Duodenal mucosa (tissue), 2 donors: ENCODE results near the gene APRT.
"Not testable (repeated sequence)": the region's sequence is repeated elsewhere in the genome, so short reads cannot be mapped to it uniquely, and the experiment has no call there.

Experiments
- H3K27ac ChIP-seq: one replicate; pipeline ENCODE4 v1.7.0; 2013; ENCODE audit warnings: low read depth, low read length
- H3K27me3 ChIP-seq, 2 donors: one replicate each; pipeline ENCODE4 v1.7.0; 2013; ENCODE audit warnings: low read length in 2 of 2, control low read depth in 1 of 2; ENCODE audit not compliant: insufficient read depth in 2 of 2, control insufficient read depth in 1 of 2
- H3K36me3 ChIP-seq, 2 donors: one replicate each; pipeline ENCODE4 v1.7.0; 2013; ENCODE audit warnings: low read length in 2 of 2, control low read depth in 1 of 2; ENCODE audit not compliant: insufficient read depth in 2 of 2, control insufficient read depth in 1 of 2
- H3K4me1 ChIP-seq, 2 donors: one replicate each; pipeline ENCODE4 v1.7.0; 2013; ENCODE audit warnings: low read length in 2 of 2, control low read depth in 1 of 2; ENCODE audit not compliant: insufficient read depth in 2 of 2, control insufficient read depth in 1 of 2
- H3K4me3 ChIP-seq, 2 donors: one replicate each; pipeline ENCODE4 v1.7.0; 2013; ENCODE audit warnings: low read length in 2 of 2, low read depth in 1 of 2
- H3K9ac ChIP-seq, 2 donors: one replicate each; pipeline ENCODE4 v1.7.0; 2013; ENCODE audit warnings: low read length in 2 of 2, low read depth in 1 of 2
- H3K9me3 ChIP-seq, 2 donors: one replicate each; pipeline ENCODE4 v1.7.0; 2013; ENCODE audit warnings: low read length in 2 of 2, control low read depth in 1 of 2; ENCODE audit not compliant: control insufficient read depth in 1 of 2

The APRT gene

DNA sequence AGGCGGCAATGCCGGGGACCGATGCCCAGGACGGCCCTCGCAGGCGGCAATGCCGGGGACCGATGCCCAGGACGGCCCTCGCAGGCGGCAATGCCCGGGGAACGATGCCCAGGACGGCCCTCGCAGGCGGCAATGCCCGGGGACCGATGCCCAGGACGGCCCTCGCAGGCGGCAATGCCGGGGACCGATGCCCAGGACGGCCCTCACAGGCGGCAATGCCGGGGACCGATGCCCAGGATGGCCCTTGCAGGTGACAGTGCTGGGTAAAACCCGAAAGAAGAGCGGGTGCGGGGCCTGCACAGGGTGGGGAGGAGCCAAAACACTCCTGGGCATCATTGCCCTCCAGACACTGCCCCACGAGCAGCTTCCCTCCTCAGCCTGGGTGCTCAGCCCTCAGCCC is 11.9 kb upstream of the APRT start:
- H3K4me3 ChIP-seq, H3K4me1 ChIP-seq, H3K27ac ChIP-seq, H3K27me3 ChIP-seq, H3K9me3 ChIP-seq, H3K9ac ChIP-seq: not testable (repeated sequence)
- peaks cover 0 to 24% of the 10 kb centered on the region in 2 donors for H3K36me3 ChIP-seq

DNA sequence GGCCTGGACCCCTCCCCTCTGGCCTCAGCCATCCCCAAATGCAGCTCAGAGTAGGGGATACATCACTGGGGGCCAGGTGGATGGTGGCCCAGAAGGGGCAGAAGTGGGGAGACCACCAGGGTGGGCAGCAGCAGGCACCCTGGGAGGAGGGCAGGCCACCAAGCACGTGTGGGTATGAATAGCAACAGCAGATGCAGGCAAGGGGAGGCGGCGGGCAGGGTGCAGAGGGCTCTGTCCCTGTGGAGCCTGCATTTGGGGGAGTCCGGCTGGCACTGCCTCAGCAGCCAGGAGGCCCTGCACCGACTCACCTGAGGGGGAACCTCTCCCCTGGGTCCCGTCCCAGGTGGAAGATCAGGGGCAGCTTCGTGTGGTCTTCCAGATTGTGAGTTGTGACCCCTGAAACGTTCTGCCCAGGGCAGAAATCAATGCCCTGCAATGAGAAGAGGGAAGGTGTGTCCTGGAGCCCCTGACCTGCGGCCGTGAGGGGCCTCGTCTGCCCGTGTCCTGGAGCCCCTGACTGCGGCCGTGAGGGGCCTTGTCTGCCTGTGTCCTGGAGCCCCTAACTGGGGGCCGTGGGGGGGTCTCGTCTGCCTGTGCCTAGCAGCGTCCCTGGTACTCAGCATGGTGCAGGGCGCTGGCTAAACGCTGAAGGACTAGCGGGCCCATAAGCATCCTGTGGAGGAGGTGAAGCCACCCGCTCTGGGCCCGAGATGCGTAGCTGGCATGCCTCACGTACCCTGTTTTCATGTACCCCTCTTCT is 10.7 kb upstream of the APRT start:
- H3K9me3 ChIP-seq: no peaks in the 10 kb centered on the region
- H3K9ac ChIP-seq: no peak overlapping the region
- no peak overlapping the region for H3K27ac ChIP-seq
- H3K27me3 ChIP-seq: no peaks in the 10 kb centered on the region
- no peak overlapping the region for H3K4me3 ChIP-seq
- no peaks in the 10 kb centered on the region for H3K4me1 ChIP-seq
- H3K36me3 ChIP-seq: peaks cover 0 to 16% of the 10 kb centered on the region in 2 donors

DNA sequence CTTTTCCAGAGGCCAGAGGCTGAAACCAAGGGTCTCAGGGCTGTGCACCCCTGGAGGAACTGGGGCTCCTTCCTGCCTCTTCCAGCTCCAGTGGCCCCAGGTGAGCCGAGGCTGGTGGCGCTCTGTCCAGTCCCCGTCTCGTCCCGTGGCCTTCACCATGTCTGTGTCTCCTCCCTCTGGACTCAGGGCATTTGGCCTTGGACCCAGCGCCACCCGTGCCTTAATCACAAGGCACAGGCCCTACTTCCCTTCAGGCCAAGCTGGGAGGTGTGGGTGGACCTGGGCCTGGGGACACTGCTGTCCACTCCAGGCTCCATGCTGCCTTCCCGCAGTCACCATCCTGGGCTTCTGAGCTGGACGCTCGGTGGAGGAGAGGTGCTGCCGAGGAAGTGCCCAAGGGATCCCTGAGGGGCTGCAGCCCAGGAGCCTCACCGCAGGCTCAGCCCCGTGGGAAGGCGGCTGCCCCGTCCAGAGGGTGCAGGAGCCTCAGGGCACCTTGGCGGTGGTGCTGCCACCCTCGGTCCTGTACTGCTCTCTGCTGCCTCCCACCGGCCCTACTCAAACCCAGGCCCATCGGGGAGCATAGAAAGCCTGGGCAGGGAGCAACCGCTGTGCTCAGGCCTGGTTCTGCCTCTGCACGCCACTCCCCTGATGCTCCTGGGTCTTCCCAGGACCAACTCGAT is 9.6 kb upstream of the APRT start:
- Histone ChIP-seq H3K9me3 (no peaks in the 10 kb centered on the region), H3K4me3 (no peak overlapping the region), H3K27me3 (no peaks in the 10 kb centered on the region), H3K27ac (no peak overlapping the region), H3K4me1 (no peaks in the 10 kb centered on the region), H3K36me3 (peaks cover 0 to 16% of the 10 kb centered on the region in 2 donors), H3K9ac (no peak overlapping the region)

DNA sequence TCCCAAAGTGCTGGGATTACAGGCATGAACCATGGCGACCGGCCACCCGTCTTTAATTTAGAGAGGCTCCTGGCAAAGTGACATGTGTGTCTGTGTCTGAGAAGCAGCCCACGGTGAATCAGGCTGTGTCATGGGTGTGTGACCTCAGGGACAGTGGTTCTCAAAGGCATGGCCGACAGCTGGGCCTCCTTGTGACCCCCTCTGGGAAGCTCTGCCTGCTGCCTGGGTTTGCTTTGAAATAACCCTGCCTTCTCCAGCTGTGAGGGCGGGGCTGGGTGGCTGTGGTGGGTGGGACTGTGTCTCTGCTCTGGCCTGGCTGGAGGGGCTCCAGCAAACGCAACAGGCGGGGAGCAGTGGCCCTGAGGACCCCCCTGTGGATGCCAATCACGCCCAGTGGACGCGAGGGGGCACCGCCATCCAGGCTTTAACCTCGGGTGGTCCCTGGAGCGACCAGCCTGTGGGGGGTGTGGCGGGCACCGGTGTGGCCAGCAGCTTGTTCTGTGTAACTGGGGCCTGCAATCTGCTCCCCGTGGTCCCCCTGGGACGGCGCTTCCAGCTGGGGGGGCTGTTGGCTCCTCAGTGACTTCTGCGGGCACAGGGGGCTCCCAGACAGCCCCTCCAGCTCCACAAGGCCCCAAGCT is 8.8 kb upstream of the APRT start:
- Histone ChIP-seq H3K9me3 (no peaks in the 10 kb centered on the region), H3K36me3 (peaks cover 0 to 16% of the 10 kb centered on the region in 2 donors), H3K27me3 (no peaks in the 10 kb centered on the region), H3K4me1 (no peaks in the 10 kb centered on the region), H3K27ac (no peak overlapping the region), H3K4me3 (no peak overlapping the region), H3K9ac (no peak overlapping the region)

DNA sequence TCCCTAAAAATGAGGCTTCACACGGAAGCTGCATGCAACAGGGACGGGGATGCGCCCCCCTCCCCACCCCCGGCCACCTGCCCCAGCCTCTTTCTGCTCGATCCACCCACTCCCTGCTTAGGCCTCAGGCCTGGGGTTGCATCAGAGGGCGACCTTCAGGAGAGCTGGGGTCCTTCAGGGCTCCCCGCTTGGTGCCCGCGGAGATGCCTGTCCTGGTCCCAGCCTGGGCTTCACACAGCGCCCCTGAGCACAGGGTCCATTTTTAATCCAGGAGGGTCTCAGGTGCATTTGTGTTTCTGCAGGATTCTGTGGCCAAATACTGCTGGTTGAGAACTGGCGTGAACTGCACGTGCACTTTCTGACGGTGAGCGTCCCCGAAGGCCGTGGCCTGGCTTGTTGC is 7.4 kb upstream of the APRT start:
- no peak overlapping the region for H3K27ac ChIP-seq
- H3K9ac ChIP-seq: no peak overlapping the region
- H3K36me3 ChIP-seq: peaks cover 0 to 16% of the 10 kb centered on the region in 2 donors
- no peaks in the 10 kb centered on the region for H3K27me3 ChIP-seq
- H3K9me3 ChIP-seq: no peaks in the 10 kb centered on the region
- H3K4me1 ChIP-seq: no peaks in the 10 kb centered on the region
- no peak overlapping the region for H3K4me3 ChIP-seq

DNA sequence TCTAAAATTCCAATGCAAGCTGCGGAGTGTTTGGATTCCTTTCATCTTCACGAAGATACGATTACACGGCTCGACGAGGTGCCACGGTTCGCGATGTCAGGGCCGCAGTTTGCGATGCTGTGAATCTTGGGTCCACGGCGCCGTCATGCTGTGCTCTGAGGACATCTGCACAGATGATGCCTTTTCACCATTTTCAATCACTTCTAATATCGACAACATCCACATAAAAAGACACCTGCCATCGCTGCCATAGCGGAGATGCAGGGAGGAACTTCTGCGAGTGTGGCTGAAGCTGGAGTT is 6.8 kb upstream of the APRT start:
- H3K9me3 ChIP-seq: no peaks in the 10 kb centered on the region
- no peak overlapping the region for H3K9ac ChIP-seq
- no peaks in the 10 kb centered on the region for H3K4me1 ChIP-seq
- H3K4me3 ChIP-seq: no peak overlapping the region
- H3K27me3 ChIP-seq: no peaks in the 10 kb centered on the region
- no peak overlapping the region for H3K27ac ChIP-seq
- H3K36me3 ChIP-seq: peaks cover 0 to 16% of the 10 kb centered on the region in 2 donors

DNA sequence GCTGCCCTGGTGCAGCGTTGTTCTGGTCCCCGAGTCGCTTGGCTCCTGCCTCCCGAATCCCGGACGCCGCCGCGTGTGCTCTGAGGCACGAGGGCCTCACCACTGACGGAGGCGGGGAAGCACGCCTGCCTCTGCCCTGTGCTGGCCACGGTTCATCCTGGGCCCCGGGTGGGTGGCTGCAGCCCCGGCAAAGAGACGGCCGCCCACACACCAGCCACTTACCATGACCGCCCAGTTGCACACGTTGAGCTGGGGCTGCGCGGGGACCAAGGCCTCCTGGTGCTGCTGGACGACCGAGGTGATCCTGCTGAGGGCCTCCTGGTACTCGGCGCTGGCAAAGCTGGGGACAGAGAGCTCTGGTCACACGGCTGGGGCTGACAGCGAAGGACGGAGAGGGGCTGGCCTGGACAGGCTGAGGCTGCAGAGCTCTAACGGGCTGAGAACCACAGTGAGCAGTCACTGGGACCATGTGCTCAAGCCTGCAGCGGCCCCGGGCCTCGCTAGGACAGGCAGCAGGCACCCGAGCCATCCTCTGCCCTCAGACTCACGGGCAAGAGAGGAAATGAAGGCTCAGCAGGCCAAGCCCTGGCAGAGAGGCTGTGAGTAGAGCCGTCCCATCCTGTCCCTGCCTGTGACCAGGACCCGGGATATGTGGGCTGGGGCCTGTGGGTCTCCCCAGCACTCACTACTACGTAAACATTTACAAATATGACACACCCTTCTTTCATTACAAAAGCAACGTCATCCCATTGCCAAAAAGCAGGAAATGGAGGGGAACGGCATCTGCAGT is 6.3 kb upstream of the APRT start:
- no peaks in the 10 kb centered on the region for H3K4me1 ChIP-seq
- no peak overlapping the region for H3K27ac ChIP-seq
- no peak overlapping the region for H3K4me3 ChIP-seq
- no peak overlapping the region for H3K9ac ChIP-seq
- H3K36me3 ChIP-seq: peaks cover 0 to 16% of the 10 kb centered on the region in 2 donors
- H3K9me3 ChIP-seq: no peaks in the 10 kb centered on the region
- no peaks in the 10 kb centered on the region for H3K27me3 ChIP-seq

DNA sequence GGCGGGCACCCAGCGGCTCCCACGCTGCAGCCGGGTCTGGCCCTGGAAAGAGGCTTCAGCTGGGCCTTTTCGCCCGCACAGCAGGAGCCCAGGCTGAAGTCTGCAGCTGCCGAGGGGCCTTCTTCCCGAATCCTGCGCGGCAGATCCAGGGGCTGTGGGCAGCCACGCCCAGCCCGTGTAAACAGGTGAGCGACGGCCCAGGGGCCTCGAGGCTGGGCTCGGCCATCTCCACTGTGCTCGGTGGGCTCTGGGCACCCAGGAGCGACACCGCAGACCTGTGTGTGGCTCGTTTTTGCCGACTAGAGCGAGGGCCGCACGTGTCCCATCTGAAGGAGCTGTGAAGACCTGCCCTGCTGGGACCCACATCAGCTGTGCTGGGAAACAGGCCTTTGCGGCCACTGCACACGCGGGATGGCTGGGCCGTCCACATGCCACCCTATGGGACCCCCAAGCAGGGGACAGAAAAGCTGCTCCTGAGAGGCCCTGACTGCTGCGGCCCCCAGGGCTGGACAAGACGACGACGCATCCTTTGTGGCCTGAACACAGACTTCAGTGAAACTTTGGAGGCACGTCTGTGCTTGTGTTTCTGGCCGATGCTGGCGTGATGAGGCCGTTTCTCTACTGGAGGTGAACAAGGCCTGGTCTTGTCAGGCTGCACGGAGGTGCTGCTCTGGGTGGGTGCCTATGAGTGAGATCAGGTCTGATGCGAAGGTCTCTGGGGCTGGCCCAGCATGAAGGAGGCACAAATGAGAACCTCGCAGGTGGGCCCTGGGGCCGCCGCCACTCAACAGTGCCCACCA is 5.2 kb upstream of the APRT start:
- Histone ChIP-seq H3K9me3 (no peaks in the 10 kb centered on the region), H3K4me3 (no peak overlapping the region), H3K4me1 (peaks cover 3 to 8% of the 10 kb centered on the region in 2 donors), H3K27ac (no peak overlapping the region), H3K36me3 (peaks cover 0 to 6% of the 10 kb centered on the region in 2 donors), H3K27me3 (no peaks in the 10 kb centered on the region), H3K9ac (no peak overlapping the region)

DNA sequence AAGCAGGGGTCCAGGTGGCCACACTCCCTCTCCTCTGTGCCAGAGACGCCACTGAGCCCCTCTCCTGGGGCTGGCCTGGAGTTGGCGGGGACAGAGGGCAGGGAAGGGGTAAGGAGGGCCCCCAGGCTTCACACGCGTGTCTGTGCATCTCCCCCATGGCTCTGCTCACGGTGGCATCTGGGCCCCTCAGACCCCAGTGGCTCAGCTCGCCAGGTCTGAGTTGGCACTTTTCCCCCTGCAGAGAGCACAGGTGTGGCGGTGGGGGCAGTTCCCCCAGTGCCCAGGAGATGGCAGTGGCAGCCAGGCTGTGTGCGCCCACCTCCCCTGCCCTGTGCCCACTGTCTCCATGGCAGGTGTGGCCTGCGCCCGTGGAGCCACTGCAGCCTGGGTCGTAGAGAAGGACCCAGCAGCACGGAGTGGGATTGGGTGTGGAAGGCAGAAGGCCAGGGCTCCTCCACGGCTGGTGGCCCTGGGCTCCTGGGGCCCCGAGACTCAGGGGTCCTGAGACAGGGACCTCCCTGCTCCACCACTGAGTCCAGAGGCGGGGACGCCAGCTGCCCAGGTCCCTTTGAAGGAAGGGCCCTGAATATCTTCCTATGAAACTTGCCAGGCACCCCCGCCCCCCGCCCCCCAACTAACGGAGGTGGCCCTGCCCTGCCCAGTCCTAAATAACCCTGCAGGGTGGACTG is 4.3 kb upstream of the APRT start:
- Histone ChIP-seq H3K27me3 (no peaks in the 10 kb centered on the region), H3K4me1 (peaks cover 3 to 10% of the 10 kb centered on the region in 2 donors), H3K9me3 (no peaks in the 10 kb centered on the region), H3K27ac (no peak overlapping the region), H3K4me3 (no peak overlapping the region), H3K9ac (no peak overlapping the region), H3K36me3 (no peaks in the 10 kb centered on the region)
